ENCODE measurements around the gene SGCA. TPM values are rescaled to one million over a fixed set of nuclear protein-coding genes. Genes with fewer than 3 reads are reported as not detected.

SGCA gene
- polyA plus RNA-seq (ENCODE audit: insufficient read length in 4 of 4), result 1 to 10 TPM in 2 of 4 donors, under 1 TPM in 2; 0.48 to 1.5 (median 0.89) TPM

DNA sequence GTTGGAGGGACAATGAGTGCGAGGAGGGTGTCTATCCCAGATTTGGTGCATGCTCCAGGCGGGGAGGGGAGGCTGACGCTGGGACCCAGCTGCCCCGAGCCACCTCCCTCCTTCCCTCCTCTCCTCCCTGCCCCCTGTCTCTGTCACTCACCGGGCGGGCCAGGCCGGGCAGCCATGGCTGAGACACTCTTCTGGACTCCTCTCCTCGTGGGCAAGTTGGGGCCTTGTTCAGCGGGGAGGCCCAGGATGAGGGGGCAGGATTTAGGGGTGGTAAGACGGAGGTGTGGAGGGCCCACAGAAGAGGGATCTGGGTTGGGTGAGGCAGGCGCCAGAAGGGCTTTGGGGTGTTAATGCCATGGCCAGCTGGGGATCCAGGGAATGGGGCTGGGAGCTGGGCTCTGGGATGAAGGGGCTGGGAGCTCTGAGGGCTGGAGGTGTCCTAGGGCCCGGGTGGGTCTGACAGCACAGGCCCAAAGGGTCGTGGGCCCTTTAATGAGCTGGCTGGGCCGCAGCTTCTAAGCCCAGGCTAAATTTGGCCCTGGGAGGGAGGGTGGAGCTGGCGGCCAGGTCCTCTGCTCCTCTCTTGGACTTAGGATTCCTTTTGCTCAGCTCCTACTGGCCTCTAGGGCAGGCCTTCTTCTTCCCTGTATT is at the start of gene SGCA:
Gene SGCA (plus strand): TSS at position 139 of the 651 bp plus-strand sequence. CDS start 36 bp downstream, at position 175.
- no peak for DNase-seq (ENCODE audit: low read depth in 4 of 4, low spot score in 3 of 4)

DNA sequence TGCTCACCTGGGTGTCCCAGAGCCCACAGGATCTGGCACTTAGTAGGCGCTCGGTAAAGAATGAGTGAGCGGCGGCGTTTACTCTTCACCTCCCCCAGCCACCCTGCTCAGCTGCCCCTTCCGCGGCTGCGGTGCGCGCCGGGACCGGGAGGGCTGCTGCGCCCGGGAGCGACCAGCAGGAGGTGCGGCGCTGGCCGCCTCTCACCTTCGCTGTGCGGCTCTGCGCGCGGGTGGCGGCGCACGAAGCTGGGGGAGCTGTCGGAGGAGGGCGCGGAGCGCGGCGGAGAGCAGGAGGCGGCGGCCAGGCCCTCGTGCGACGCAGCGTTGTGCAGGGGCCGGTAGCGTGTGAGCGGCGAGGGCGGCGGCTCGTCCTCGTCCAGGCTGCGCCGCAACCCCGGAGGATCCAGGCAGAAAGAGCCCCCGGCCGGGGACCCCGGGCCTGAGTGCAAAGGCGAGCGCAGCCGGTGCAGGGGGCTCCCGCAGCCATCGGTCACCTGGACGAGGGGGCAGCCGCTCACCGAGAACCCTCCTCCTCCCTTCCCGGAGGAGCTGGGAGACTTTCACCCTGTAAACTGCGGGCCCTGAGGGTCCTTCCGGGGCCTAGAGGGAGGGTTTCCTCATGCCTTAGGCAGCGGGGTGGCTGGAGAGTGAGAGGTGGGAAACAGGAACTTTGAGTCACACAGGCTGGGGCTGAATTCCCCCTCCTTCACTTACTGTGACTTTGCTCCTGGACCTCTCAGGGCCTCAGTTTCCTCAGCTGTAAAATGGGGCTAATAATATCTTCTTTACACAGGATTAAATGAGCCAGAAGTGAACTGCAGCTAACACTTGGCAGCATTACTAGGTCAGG is 48.4 kb upstream of the SGCA start:
- no peak for DNase-seq (ENCODE audit: low read depth in 4 of 4, low spot score in 3 of 4)

DNA sequence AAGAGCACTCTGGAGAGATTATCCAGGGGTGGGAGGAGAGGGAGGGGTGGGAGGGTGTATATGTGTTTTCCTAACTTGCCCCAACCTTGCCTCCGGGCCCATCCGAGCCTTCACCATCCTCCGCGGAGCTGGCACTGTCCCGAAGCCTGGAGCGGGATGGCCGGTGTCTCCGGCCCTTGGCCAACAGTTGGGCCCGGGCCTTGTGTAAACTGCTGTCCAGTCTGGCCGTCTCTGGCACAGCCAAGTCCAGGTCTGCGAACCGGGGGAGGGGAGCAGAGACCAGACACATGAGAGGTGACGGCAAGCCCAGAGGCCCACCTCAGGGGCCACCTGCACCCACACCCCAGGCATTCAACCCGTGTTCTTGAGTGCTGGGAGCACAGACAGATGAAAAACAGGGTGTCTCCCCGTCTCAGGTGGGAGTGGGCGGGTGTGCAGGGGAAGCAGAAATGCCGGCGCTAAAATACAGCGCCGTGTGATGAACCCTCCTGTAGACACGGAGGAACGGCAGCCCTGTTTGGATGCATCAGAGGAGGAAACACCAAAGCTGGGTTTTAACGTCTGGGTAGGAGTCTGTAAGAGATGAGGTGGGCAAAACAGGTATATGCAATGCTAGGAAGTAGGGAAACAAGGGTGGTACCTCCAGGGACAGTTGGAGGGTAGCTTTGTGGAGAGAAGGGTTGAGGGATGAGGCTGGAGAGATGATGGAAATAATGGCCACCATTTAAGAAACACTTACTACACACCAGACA is 47.6 kb upstream of the SGCA start:
- DNase-seq (ENCODE audit: low read depth in 4 of 4, low spot score in 3 of 4), result no peak

DNA sequence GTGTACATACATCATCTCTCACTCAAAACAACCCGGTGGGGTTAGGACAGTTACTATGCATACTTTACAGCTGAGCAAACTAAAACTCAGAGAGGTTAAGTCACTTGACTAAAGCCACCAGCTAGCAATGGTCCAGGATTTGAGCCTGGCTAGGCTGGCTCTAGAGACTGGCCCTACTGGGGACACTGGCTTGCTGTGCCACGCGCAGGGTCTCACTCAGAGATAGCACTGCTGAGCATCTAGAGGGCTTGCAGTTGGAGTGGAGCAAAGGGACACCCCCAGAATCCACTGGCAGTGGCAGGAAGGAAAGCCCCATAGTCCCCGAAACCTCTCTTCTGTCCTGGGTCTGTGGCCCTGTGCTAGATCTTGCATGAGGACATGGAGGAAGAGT is 47.0 kb upstream of the SGCA start:
- DNase-seq (ENCODE audit: low read depth in 4 of 4, low spot score in 3 of 4), result no peak

DNA sequence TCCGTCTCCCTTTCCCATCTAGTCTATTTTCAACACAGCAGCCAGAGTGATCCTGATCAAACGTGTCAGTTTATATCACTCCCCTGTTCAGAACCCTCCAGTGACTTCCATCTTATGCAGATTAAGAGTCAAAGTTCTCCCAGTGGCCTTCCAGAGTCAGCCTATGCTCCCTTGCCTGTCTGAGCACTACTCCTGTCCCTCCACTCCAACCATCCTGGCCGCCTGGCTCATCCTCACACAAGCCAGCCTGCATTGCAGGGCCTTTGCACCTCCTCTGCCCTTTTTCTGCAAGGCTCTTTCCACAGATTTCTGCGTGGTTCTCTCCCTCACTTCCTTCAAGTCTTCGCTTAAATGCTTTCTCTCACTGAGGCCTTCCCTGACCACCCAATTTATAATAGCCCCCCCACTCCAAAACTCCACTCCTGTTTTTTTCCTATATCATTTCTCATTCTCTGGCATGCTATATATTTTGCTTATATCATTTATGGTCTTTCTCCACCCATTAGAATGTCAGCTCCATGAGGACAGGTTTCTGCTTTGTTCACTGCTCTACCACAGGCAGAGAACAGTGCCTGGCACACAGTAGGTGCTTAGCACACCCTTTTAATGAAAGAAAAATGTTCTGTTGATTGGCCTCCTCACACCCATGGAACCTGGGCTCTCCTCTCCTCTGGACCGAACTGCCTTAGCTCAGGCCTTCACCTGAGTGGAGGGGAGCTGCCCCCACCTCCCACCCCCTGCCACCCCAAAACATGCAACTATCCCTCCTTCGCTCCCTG is 45.1 kb upstream of the SGCA start:
- no peak for DNase-seq (ENCODE audit: low read depth in 4 of 4, low spot score in 3 of 4)

DNA sequence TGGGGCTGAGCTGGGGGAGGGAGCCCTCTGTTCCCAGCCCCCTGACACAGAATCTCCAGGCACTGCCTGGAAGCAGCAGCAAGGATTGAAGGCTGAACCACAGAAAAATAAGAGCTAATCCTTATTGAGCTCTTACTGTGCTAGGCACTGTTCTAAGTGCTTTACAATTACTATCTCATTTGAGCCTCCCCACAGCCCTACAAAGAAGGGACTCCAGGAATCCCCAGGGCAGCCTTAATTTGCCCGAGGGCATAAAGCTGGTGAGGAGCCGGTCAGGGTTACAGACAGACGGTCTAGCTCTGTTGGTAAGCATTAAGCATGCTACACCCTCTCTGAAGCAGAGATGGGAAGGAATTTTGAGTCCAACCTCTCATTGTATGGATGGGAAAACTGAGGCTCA is 42.9 kb upstream of the SGCA start:
- DNase-seq (ENCODE audit: low read depth in 4 of 4, low spot score in 3 of 4), result no peak

DNA sequence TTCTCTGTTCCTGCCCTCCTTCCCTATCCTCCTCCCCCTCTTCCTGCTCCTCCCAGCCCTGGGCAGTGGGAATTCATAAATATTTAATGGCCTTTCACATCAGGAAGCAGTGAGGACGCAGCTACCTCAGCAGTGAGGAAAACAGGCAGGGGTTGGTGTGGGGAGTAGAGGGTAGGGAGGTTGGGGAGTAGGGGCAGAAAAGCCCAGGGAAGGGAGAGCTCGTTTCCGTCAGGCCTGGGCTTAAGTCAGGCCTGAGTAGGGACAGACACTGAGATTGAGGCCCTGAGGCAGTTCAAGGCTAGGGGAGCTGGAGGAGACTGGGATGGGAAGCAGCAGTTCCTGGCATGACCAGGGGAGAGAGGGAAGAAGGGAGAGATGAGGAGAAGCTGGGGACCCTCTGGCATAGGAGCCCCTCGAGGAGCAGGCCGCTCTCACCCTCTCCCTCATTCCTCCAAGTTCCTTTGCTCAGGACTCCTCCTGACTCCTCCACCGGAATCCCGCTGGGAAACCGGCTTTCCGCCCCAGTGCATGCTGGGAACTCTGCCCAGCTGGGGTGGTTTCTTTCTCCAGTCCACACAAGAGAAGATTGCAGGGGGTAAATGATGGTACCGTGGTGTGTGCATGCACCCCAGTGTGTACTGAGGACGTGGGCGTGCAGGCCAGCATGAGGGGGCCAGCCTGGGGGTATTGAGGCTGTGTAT is 42.0 kb upstream of the SGCA start:
- no peak for DNase-seq (ENCODE audit: low read depth in 4 of 4, low spot score in 3 of 4)

DNA sequence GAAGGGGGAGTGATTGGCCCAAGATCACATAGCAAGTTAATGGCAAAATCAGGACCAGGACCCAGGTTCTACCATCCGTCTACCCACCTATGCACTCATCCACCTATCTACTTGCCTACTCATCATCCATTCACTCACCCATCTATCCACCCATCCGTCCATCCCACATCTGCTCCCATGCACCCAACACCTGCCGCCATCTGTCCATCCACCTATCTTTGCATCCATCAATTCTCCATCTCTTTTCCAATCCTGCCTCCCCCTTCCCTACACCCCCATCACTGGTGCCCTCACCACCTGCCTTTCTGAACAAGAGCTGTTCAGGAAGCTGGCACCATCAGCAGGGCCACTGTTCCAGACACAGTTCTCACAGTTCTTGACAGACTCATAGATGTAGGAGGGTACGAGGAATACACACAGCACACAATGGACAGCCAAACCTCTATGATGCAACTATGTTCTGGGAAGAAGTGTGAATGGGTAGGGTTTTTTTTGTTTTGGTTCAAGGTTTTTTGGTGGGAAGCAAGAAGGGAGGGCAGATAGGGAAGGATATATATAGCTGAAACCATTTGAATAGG is 40.3 kb upstream of the SGCA start:
- DNase-seq (ENCODE audit: low read depth in 4 of 4, low spot score in 3 of 4), result no peak

DNA sequence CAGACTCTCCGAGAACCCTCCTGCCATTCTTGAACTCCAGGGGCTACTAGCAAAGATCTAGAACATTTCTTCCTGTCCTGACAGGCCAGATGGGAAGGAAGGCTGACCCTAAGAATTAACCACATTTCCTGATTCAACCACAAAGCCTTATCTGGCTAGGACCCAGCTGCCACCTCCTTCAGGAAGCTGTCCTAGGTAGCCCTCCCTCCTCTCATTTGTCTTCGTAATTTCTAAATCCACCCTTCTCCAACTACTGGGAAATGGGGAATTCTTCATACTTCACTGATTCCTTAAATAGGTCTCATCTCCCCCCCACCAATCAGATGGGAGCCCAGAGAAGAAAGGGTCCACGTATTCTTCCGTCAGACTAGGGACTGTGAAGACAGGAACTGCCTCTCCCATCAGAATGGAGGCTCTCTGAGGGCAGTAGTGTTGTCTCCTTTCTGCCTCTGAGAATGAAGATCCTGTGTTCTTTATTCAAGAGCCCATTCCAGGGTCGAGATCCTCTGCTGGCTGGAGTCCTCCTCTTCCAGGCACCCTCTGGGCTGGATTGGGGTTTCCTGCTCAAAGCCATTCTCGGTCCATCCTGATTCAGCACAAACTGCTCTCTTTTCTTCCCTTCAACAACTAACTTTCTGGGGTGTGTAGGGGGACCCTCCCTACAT is 38.0 kb upstream of the SGCA start:
- no peak for DNase-seq (ENCODE audit: low read depth in 4 of 4, low spot score in 3 of 4)

DNA sequence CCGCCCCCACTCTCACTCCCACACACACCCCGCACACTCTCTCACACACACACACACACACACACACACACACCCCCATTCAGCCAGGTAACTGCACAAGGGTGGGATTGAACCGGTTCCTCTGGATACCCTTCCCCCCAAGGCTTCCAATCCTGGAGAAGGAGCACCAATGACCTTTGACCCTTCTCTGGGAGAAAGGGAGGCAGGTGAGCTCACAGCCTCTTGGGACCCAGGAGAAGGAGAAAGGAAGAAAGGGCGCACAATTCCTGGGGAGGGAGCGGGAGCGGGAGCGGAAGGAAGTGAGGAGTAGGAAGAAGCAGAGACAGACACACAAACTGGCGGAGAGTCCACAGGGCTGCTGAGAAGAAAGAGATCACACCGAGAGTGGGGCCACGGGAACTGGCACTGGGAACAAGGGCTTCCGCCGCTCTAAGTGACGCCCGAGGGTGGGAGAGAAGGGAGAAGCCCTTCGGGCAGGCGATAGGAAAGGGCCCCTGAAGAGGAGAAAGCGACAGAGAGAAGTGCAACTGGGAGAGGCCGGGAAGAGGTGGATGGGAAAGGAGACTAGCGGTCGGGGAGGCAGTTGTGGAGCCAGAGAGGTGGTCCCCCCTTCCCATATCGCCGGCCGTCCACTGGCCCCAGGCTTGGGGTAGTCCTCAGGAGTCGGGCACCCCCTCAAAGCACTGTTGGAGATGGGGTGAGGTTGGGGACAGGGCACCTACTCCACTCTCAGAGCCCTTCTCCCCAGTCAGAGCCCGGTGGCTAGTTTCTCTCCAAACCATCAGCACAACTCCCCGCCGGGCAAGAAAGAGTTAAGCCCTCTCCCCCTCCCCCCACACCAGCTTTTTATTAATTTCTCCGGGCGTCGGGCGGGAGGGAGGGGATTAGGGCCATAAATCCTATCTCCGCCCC is 37.1 kb upstream of the SGCA start:
- no peak for DNase-seq (ENCODE audit: low read depth in 4 of 4, low spot score in 3 of 4)

DNA sequence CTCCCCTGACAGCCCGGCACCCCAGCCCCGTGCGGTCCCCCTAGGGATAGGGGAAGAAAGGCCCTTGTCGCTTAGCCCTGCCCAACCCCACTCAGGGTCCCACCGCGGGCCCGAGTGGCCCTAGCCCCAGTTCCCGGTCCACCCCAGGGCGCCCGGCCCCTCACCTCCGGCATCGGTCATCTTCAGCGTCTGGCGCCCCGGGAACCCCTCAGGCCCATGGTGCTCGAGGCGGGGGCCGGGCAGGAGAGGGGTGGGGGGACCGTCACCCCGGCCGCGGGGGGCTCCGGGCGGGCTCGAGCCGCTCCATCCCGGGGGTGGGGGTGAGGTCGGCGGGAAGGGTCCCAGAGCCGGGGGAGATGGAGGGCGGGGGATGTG is 36.5 kb upstream of the SGCA start:
- no peak for DNase-seq (ENCODE audit: low read depth in 4 of 4, low spot score in 3 of 4)

DNA sequence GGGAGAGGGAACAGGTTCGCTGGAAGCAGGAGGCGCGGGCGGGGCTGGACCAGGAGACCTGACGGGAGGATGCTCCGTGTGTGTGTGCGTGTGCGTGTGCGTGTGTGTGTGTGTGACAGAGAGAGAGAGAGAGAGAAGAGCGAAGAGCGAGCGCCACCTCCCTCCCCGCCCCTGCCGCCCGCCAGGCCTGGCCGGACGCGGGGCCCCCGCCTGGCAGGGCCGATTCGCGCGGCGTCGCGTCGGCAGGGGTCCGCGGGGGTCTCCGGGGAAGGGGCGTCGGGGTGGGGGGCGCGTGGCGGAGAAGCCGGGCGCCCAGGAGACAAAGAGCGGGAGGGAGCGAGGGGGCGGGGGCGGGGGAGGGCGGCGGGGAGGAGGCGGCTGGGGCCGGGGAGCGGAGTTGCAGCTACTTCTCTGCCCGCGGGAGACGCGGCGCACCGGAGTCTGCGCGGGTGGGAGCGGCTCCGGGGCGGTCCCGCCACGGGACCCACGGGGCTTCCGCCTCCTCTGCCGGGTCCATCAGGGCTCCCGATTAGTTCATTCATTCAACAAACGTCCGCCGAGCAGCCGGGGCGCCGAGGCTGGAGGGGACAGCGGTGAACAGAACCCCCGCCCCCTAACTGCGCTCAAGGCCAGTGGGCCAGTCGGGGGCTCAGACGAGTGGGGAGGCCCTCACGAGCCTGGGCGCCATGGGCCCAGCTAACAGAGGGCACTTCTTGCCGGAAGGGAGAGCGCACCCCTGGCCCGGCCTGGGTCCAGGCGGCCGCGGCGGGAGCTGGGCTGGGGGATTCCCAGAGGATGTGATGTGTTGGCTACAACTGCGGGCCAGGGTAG is 35.9 kb upstream of the SGCA start, which contains the start of gene SAMD14:
Gene SAMD14 (minus strand): TSS at position 433 of the 831 bp plus-strand sequence. CDS start 5,201 bp downstream, outside the sequence.
- DNase-seq (ENCODE audit: low read depth in 4 of 4, low spot score in 3 of 4), result no peak

DNA sequence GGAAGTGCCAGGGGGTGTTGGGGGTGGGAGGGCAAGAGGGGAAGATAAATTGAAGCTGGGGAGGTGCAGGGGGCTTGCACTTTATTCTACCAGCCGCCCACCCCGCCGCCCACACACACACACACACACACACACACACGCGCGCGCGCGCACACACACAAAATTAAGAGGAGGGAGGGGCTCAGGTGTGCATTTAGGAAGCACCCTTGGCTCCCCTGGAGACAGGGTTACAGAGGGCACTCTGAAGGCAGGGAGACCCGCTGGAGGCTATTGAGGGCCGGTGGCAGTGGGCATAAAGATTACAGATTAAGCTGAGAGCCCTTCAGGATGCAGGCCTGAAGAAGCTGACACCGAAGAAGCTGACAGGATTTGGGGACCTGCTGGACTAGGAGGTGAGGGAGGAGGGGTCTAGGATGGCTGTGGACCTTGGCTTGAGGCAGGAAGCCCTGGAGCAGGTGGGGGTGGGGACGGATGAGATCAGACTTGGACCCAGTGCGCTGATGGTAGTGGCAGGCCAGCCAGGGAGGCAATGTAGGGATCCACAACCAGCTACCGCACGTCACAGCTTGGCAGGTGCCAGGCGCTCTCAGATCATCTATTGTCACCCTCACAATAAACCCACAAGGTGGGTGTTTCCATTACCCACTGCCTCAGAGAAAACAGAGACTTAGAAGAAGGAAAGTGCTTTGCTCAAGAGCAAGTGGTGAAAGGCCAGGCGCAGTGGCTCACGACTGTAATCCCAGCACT is 35.1 kb upstream of the SGCA start:
- DNase-seq (ENCODE audit: low read depth in 4 of 4, low spot score in 3 of 4), result no peak

DNA sequence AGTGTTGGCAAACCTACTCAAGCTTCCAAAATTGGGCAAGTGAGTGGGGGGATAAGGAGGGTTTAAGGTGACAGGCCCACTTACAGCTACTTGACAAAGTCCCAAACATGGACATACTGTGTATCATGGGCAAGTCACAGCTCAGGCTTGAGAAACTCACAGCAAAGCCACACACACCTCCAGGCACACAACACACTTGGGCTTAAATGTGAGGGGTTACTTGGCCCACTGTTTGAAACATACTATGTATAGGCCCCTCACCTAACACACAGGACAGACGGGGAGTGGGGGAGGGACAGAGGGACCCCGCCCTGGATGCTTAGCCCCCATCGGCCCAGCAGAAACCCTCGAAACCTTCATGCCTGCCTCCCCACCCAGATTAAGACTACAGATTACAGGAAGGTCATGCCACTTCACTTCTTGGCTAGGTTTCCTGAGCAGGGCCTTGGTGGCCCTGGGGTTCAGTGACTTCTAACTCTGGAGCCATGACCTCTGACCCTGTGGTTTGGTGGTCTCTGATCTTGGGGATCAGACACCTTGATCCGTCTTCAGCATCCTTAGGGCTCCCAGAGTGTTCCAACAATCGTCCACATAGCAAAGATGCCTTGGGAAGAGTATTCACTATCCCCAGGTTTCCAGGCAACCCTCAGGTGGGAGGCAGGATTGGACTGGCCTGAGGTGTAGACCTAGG is 33.6 kb upstream of the SGCA start:
- no peak for DNase-seq (ENCODE audit: low read depth in 4 of 4, low spot score in 3 of 4)

DNA sequence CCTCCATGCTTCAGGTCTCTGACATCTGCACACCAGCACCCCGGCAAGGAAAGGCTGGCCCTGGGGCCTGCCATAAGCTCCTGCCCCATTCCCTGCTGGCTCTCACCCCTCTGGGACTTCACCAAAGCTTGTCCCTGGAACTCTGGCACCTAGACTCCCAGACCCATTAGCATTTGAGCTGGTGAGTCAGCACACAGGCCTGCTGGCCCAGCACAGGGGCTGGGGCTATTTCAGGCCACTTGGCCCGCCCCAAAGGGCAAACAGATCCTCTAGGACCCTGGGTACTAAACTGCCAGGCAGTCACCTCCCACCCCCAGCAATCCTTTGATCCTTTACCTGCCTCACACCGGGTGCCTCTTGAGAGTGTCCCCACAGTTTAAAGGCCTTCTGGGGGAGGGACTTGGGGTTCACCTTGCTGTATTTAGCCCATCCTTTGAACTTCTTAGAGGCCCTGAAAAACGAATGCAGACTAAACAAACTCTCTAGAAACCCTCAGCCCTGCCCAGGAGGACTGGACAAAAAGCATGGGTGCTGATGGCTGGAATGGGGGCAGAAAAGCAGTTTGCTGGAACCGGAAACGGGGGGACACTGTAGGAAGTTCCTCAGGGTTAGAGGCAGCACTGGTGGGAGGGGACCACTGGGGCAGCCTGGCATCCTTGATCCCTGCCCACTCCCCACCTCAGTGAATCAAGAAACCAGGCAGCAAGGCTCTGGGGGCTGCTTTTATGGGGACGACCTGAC is 32.6 kb upstream of the SGCA start:
- no peak for DNase-seq (ENCODE audit: low read depth in 4 of 4, low spot score in 3 of 4)
